Stimulated activated CD8-positive, alpha-beta memory T cell treated with anti-CD3 and anti-CD28 coated beads, Interleukin-12 subunit alpha, Interleukin-12 subunit beta, amount 100 ng/mL, for 4 hours (primary cell): ENCODE data around the gene CHD1.

ENCODE experiments used
- DNase-seq: peaks from one replicate; pipeline ENCODE4 v3.0.0-alpha.2; 2020; ENCODE audit warnings: low read depth

CHD1 gene

DNA sequence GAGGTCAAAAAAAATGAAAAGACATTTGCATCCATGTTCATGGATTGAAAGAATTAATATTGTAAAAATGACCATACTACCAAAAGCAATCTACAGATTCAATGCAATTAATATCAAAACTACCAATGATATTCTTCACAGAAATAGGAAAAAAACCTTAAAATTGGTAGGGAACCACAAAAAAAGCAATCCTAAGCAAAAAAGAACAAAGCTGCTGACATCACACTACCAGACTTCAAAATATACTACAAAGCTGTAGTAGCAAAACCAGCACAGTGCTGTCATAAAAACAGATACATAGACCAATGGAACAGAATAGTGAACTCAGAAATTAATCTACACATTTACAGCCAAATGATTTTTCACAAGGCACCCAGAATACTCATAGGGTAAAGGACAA is 121.0 kb downstream of the CHD1 start:
- DNase-seq: no peak

DNA sequence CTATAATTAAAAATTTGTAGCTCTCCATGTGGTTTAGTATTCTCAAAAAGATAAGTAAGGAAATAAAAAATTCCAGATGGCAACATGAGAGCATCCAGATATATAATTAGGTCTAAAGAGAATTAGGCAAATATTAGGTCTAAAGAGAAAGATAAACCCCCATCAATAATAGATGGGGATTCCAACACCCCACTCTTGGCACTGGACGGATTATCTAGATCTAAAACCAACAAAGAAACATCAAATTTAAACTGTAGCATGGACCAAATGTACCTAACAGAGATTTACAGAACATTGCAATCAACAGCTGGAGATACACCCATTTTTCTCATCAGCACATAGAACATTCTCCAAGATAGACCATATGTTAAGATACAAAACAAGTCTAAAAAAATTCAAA is 123.7 kb downstream of the CHD1 start:
- no peak for DNase-seq

DNA sequence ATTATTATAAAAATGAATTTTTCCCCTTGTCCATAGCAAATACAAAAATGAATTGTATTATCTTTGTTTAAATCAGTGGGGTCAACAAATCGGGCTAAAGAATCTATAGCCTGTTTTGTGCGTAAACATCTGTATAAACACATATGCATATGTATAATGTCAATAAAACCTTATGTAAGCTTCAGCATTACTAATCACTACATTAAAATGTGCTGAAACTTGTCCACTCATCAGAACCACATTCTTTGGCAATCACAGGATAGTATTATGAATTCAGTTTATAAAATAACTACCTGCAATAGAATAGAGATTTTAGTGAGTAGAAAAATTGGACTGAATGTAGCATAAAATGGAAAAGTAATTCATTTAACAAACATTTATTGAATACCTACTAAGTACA is 124.7 kb downstream of the CHD1 start:
- no peak for DNase-seq
